GM12872 (cell line): ENCODE measurements around the gene PAQR5.

Experiments
- CTCF ChIP-seq: IDR thresholded peaks from 3 replicates; pipeline ENCODE4 v1.5.1; 2011; ENCODE audit warnings: low read depth, mild to moderate bottlenecking, low read length, moderate library complexity; ENCODE audit not compliant: insufficient read depth

PAQR5 gene

DNA sequence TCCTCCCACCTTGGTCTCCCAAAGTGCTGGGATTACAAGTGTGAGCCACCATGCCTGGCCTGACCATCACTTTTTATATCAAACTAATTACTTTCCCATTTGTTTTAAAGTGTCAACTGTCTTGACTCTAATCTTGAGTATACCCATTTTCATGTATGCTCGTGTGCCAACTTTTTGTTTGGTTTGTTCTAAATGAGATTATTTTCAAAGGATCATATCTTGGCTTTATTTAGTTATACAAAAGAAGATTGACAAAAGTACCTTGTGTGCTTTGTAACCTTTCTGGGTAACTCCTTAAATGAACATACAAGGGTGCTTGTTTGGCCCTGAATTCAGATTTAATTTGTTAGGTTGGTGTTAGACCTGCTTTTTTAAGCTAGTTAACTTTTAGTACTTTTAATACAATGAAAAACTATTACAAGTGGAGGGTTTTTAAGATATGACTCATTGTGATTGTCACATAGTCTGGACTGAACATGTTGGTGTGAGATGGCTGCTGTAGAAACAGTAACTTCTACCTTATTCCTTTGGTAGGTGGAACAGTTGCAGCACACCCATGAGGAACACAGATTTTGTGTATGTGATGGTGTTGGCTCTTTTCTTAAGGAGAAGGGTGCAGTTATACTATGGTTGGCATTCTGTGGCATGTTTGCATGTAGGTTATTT lies 126.2 kb downstream of the PAQR5 start:
- no peak for TF ChIP-seq CTCF

GRCh38 chr15:69433831-69434230 lies 135.1 kb downstream of the PAQR5 start:
- no peak for TF ChIP-seq CTCF

DNA sequence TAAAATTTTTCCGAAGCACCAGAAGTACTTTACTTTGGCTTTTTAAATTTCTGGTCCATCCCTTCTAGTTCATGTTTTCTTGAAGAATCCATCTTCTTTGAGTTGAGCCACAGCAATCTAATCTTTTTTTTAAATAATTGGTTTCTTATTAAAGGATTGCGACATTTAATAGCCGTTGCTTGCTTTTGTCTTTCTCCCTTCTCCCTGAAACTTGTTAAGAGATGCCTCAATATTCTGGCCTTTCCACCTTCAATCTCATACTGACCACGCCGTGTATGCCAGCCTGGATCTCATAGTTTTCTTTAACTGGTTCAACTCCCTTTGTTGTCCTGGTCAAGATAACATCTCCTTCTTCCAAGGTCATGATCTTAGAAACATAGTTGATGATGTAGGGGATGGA lies 135.5 kb downstream of the PAQR5 start:
- no peak for TF ChIP-seq CTCF

GRCh38 chr15:69434679-69435078 lies 136.0 kb downstream of the PAQR5 start:
- no peak for TF ChIP-seq CTCF

DNA sequence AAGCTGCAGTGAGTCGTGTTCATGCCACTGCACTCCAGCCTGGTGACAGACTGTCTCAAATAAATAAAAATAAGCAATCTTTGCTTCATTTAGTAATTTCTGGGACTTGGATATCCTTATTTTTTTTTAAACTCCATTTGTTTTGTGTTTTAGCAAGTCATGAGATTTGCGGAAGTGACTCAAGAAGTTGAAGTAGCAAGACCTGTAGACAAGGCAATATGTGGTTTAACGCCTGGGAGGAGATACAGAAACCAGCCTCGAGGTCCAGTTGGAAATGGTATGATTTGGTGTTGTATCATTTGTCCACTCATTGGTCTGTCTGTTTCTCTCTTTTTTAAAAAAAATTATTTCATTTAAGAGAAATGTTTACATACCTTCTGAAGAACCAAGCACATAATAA lies 137.3 kb downstream of the PAQR5 start:
- TF ChIP-seq CTCF = no peak

DNA sequence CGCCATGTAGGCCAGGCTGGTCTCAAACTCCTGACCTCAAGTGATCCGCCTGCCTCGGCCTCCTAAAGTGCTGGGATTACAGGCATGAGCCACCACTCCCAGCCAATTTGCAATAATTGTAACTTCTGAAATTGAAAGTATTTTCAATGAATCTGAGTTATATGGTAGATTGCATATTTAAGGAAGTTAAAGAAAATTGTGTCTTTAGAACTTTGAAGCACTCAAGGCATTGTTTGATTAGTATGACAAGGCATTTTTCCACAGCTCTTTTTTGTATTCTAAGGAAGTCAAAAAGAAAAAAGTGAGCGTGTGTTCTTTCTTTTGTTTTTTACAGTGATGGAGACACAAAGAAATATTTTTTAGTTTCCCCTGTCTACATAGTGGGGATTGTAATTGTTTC lies 138.2 kb downstream of the PAQR5 start:
- TF ChIP-seq CTCF = no peak

DNA sequence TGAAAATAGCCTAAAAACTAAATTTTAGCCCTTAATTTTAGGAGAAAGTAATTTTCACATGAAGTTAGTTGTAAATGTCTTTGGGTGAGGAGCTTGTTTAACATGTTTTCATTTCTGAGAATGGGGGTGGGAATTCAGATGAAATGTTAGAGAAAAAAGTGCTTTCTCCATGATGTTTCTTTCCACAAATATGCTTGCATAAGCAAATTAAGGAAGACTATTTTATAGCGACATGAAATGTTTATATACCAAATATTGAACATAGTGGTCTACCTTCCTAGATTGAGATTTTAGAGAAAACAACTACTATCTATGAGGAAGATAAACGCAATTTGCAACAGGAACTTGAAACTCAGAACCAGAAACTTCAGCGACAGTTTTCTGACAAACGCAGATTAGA lies 140.9 kb downstream of the PAQR5 start:
- no peak for TF ChIP-seq CTCF

GRCh38 chr15:69443032-69443611 lies 144.4 kb downstream of the PAQR5 start:
- no peak for TF ChIP-seq CTCF
